DOHH2 (cell line): ENCODE data around the gene MTCL1.

Experiments used
- H3F3A ChIP-seq: fragments of 200-600 bp; sonication (generic), shearing (Covaris generic); 2 replicates; pipeline ENCODE4 v1.6.0; 2016; ENCODE audit warnings: antibody characterized with exemption, mild to moderate bottlenecking; ENCODE audit not compliant: control insufficient read depth, insufficient read depth
- H3K27ac ChIP-seq: fragments of 200-600 bp; sonication (generic); 2 replicates; pipeline ENCODE4 v1.5.1; 2014; ENCODE audit warnings: low read depth, mild to moderate bottlenecking, low read length, moderate library complexity
- H3K27me3 ChIP-seq: fragments of 200-600 bp; sonication (generic); 2 replicates; pipeline ENCODE4 v1.6.1; 2014; ENCODE audit warnings: mild to moderate bottlenecking, low read length, mixed read lengths; ENCODE audit not compliant: control insufficient read depth
- H3K36me3 ChIP-seq: fragments of 200-600 bp; sonication (generic); 2 replicates; pipeline ENCODE4 v1.6.1; 2014; ENCODE audit warnings: mild to moderate bottlenecking, low read length, moderate library complexity, mixed read lengths; ENCODE audit not compliant: control insufficient read depth
- H3K4me1 ChIP-seq: fragments of 200-600 bp; sonication (generic); 2 replicates; pipeline ENCODE4 v1.6.1; 2014; ENCODE audit warnings: mild to moderate bottlenecking, low read length, mixed read lengths; ENCODE audit not compliant: control insufficient read depth
- H3K4me2 ChIP-seq: fragments of 200-600 bp; sonication (generic); 2 replicates; pipeline ENCODE4 v1.6.0; 2014; ENCODE audit warnings: mild to moderate bottlenecking, low read length, moderate library complexity
- H3K4me3 ChIP-seq: fragments of 200-600 bp; sonication (generic); 2 replicates; pipeline ENCODE4 v1.5.1; 2014; ENCODE audit warnings: mild to moderate bottlenecking, low read length, mixed read lengths
- H3K79me2 ChIP-seq: fragments of 200-600 bp; sonication (generic); 2 replicates; pipeline ENCODE4 v1.6.1; 2014; ENCODE audit warnings: mild to moderate bottlenecking, low read length, mixed read lengths; ENCODE audit not compliant: control insufficient read depth
- H3K9me2 ChIP-seq: fragments of 200-600 bp; sonication (generic); replicated peaks from 2 replicates; pipeline ENCODE4 v1.6.1; 2014; ENCODE audit warnings: mild to moderate bottlenecking, low read length, mixed read lengths; ENCODE audit not compliant: control insufficient read depth
- H3K9me3 ChIP-seq: fragments of 200-600 bp; sonication (generic); 2 replicates; pipeline ENCODE4 v1.6.1; 2014; ENCODE audit warnings: antibody characterized with exemption, low read length, mixed read lengths; ENCODE audit not compliant: control insufficient read depth, insufficient read depth
- H4K20me1 ChIP-seq: fragments of 200-600 bp; sonication (generic); 2 replicates; pipeline ENCODE4 v1.6.0; 2014; ENCODE audit warnings: low read depth, mild to moderate bottlenecking, antibody characterized with exemption, low read length, moderate library complexity; ENCODE audit not compliant: control insufficient read depth, insufficient read depth
- EZH2phosphoT487 ChIP-seq: fragments of 200-600 bp; sonication (generic); IDR thresholded peaks from 2 replicates; pipeline ENCODE4 v1.6.1; 2017; ENCODE audit warnings: borderline replicate concordance, mild to moderate bottlenecking, antibody characterized with exemption, low read length, moderate library complexity, mixed read lengths
- TF ChIP-seq, protein P1 (sequence below): fragments of 200-600 bp; sonication (generic); IDR thresholded peaks from one replicate; pipeline ENCODE4 v1.5.1; 2014; ENCODE audit warnings: antibody characterized with exemption, mild to moderate bottlenecking, low read depth, low read length; ENCODE audit not compliant: poor library complexity, severe bottlenecking

The MTCL1 gene

DNA sequence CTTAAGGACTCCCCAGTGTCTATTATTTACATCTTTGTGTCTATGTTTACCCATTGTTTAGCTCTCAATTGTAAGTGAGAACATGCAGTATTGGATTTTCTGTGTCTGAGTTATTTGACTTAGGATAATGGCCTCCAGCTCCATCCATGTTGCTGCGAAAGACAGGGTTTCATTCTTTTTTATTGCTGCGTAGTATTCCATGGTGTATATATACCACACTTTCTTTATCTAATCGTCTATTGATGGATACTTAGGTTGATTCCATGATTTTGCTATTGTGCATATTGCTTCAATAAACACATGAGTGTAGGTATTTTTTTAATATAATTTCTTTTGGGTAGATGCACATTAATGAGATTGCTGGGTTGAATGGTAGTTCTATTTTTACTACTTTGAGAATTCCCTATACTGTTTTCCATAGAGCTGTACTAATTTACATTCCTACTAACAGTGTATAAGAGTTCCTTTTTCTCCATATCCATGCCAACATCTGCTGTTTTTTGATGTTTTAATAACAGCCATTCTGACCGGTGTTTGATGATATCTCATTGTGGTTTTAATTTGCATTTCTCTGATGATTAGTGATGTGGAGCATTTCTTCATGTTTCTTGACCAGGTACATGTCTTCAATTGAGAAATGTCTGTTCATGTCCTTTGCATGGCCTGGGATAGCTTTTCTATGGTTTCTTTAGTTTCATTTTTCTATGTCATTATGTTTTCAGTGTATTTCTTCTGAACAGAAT is 21.8 kb downstream of the MTCL1 start:
- Histone ChIP-seq H3K36me3 (peaks cover 6% of the 10 kb centered on the region), H4K20me1 (no peaks in the 10 kb centered on the region), H3F3A (peaks cover 13% of the 10 kb centered on the region; the same call in 1 of the 2 replicates), H3K9me2 (no peaks in the 10 kb centered on the region), H3K4me2 (peak overlapping the region; percentile 60), H3K4me3 (peak overlapping the region; percentile 49), H3K27me3 (no peaks in the 10 kb centered on the region), H3K79me2 (peaks cover 5% of the 10 kb centered on the region; the same call in 1 of the 2 replicates), H3K9me3 (no peaks in the 10 kb centered on the region), H3K27ac (peak overlapping the region; percentile 73), H3K4me1 (peaks cover 43% of the 10 kb centered on the region)
- TF ChIP-seq EZH2phosphoT487: no peak
- TF ChIP-seq, protein P1, sequence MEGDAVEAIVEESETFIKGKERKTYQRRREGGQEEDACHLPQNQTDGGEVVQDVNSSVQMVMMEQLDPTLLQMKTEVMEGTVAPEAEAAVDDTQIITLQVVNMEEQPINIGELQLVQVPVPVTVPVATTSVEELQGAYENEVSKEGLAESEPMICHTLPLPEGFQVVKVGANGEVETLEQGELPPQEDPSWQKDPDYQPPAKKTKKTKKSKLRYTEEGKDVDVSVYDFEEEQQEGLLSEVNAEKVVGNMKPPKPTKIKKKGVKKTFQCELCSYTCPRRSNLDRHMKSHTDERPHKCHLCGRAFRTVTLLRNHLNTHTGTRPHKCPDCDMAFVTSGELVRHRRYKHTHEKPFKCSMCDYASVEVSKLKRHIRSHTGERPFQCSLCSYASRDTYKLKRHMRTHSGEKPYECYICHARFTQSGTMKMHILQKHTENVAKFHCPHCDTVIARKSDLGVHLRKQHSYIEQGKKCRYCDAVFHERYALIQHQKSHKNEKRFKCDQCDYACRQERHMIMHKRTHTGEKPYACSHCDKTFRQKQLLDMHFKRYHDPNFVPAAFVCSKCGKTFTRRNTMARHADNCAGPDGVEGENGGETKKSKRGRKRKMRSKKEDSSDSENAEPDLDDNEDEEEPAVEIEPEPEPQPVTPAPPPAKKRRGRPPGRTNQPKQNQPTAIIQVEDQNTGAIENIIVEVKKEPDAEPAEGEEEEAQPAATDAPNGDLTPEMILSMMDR: no peak

DNA sequence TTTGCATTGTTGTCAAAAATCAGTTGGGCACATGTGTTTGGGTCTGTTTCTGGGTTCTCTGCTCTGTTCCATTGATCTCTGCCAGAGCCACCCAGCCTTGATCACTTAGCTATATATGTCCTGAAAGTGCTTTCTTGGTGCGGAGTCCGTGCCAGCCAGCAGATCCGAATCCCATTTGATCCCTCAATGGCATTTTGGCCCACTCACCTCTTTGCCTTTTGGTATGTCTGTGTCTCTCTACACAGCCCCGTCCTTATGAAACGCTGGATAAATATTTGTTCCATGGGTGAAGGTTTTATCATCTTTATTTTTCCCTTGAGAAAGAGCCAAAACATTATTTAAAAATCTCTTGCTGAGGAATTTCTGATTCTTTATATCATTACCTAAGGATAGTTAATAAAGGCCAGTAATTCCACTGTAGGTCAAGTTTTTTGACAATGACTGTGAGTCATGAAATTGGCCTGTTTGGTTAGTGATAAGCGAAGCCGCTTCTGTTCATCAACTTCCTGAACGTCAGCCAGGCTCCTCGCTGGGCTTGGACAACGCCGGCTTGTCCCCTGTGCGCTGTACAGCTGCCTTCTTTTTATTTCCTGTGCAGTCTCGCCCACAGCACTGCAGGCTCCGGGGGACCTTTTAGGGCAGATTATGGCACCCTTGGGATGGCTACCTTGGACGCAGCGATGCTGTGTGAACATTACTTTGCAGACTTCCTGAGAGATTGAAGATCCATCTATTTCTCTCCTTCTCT is 24.9 kb downstream of the MTCL1 start:
- H3K4me2 ChIP-seq: peak overlapping the region; percentile 4; the same call in 1 of the 2 replicates
- no peak overlapping the region for H3K27ac ChIP-seq

DNA sequence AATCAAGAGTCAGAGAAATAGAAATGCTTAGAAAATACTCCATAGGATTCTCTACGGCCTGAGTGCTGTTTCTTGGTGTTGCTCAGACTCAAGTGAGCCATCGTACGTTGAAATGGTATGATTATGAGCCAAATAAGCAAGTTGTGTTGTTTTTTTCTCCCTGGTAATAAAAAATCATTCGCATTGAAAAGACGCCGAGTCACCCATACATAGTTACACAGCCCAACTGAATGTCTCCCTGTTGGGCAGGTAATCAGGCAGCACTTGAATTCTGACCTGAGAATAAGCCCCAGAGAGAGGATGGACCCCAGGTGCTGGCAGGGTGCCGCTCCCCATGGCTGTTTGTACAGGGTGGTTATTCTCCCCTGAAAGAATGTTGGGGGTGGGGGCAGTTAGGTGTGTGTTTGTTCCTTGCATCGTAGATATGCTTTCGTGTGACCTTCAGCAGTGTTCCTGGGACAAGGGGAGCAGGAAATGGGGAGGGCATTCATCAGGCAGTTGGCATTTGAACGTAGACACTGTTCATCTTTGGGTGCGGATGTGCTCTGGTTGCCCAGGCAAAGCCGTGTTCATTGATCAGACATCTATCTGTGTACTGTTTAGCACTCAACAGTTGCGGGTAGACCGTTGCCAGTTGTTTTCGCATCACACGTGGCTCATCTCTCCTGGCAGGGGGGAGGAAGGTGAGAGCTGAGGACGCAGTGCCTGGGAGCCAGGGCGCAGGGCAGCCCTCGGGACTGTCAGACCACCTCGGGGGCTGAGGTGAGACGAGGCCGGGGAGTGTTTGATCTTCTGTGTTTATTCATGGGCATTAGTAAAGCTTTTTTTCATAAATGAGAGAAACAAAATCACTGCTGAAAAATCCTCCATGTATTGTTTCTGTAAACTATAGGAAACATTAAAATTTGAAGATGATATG is 27.3 kb downstream of the MTCL1 start:
- H3K4me2 ChIP-seq: no peak overlapping the region
- H3K27ac ChIP-seq: no peak overlapping the region
- H3F3A ChIP-seq: no peaks in the 10 kb centered on the region; the same call in 1 of the 2 replicates
- H3K4me3 ChIP-seq: no peak overlapping the region
- no peaks in the 10 kb centered on the region for H3K9me3 ChIP-seq
- H4K20me1 ChIP-seq: no peaks in the 10 kb centered on the region
- TF ChIP-seq, protein P1: no peak
- no peak for TF ChIP-seq EZH2phosphoT487
- no peaks in the 10 kb centered on the region for H3K36me3 ChIP-seq
- peaks cover 29% of the 10 kb centered on the region for H3K4me1 ChIP-seq
- no peaks in the 10 kb centered on the region for H3K27me3 ChIP-seq
- peaks cover 5% of the 10 kb centered on the region; the same call in 1 of the 2 replicates for H3K79me2 ChIP-seq
- H3K9me2 ChIP-seq: no peaks in the 10 kb centered on the region

More for the DNA sequence above, 24.9 kb downstream of the MTCL1 start:
- no peak overlapping the region for H3K4me3 ChIP-seq
- peaks cover 43% of the 10 kb centered on the region for H3K4me1 ChIP-seq
- no peaks in the 10 kb centered on the region for H3K9me2 ChIP-seq
- no peaks in the 10 kb centered on the region for H4K20me1 ChIP-seq
- peaks cover 6% of the 10 kb centered on the region for H3K36me3 ChIP-seq
- H3K9me3 ChIP-seq: no peaks in the 10 kb centered on the region
- H3K79me2 ChIP-seq: peaks cover 5% of the 10 kb centered on the region; the same call in 1 of the 2 replicates
- peaks cover 8% of the 10 kb centered on the region; the same call in 1 of the 2 replicates for H3F3A ChIP-seq
- no peaks in the 10 kb centered on the region for H3K27me3 ChIP-seq
- TF ChIP-seq EZH2phosphoT487: no peak
- TF ChIP-seq, protein P1: no peak
